ENCODE data around the gene NAA16. TPM values are rescaled to one million over a fixed set of nuclear protein-coding genes. Genes with fewer than 3 reads are reported as not detected.

Gene NAA16
- total and polyA plus RNA-seq, 9 of the 15 experiments (the other 6 are each of a cell fraction or from before 2014, with no cell fraction given): 3.7 to 18.2 (median 12.0) TPM

GRCh38 chr13:41394166-41394565 is 83.1 kb downstream of the NAA16 start:
- no peak overlapping the region for H3K9ac ChIP-seq (ENCODE audit: insufficient read depth in 1 of 2, low read depth in 2 of 2, low read length in 2 of 2)
- intact Hi-C loops (cut with micrococcal nuclease): no loop called here
- WGBS (ENCODE audit: insufficient coverage, low coverage, missing lambda C conversion rate): 25% methylated on average over 1 of the region's 1 CpG
- ChIA-PET CTCF (ENCODE audit: low intra/inter-chr PET ratio) (no interaction called here), POLR2A (interaction anchor here (0.5 kb wide), 1 partner anchor 612 kb away, joined by 3 read pairs; no protein-coding TSS in a partner anchor)
- ATAC-seq (no peak), DNase-seq (ENCODE audit: extremely low read depth in 1 of 4, low spot score in 3 of 4) (no peak), FAIRE-seq (no peak)
- no peaks in the 10 kb centered on the region for H3K9me1 ChIP-seq (ENCODE audit: control insufficient read depth, insufficient read depth, low read length)
- H3K27ac ChIP-seq (ENCODE audit: extremely low read depth, low read depth, low read length): no peak overlapping the region
- in situ Hi-C loops (cut with MboI): no loop called here
- H2AFZ ChIP-seq (ENCODE audit: low read depth, low read length): no peak overlapping the region
- H3K4me2 ChIP-seq (ENCODE audit: insufficient read depth, low read length): no peak overlapping the region
- no TSS peak for BruUV-seq (replicated peaks)
- H3K79me2 ChIP-seq (ENCODE audit: control insufficient read depth, insufficient read depth, low read length): no peaks in the 10 kb centered on the region
- H3K4me1 ChIP-seq (replicated peaks in 1 of 2; ENCODE audit: control insufficient read depth in 2 of 2, insufficient read depth in 2 of 2, low read length in 2 of 2): no peaks in the 10 kb centered on the region
- H3K36me3 ChIP-seq (ENCODE audit: control insufficient read depth, insufficient read depth, low read length): no peaks in the 10 kb centered on the region
- no peaks in the 10 kb centered on the region for H3K9me3 ChIP-seq (replicated peaks; ENCODE audit: control insufficient read depth, insufficient read depth, low read depth, low read length)
- H3K4me3 ChIP-seq: no peak overlapping the region
- no peaks in the 10 kb centered on the region for H3K27me3 ChIP-seq (ENCODE audit: control insufficient read depth in 2 of 2, insufficient read depth in 2 of 2, low read length in 2 of 2)
- no peaks in the 10 kb centered on the region for H4K20me1 ChIP-seq (replicated peaks; ENCODE audit: control insufficient read depth, insufficient read depth, low read length)
- TF ChIP-seq ZFP1 (CRISPR knock-in tag; IDR thresholded peaks at IDR 0.05): no peak
- TF ChIP-seq ZNF551 (CRISPR knock-in tag; IDR thresholded peaks at IDR 0.05): no peak
- TF ChIP-seq HMBOX1 (IDR thresholded peaks at IDR 0.05): no peak
- TF ChIP-seq CHCHD3 (CRISPR knock-in tag; IDR thresholded peaks at IDR 0.05): no peak
- no peak for TF ChIP-seq ZNF143 (CRISPR knock-in tag; IDR thresholded peaks at IDR 0.05)
